Activated CD4-positive, alpha-beta T cell treated with anti-CD3 and anti-CD28 coated beads, Interleukin-2, amount 50 U/mL, for 1 hour (primary cell): ENCODE data around the gene SSBP3.

Experiments
- DNase-seq: peaks from one replicate; pipeline ENCODE4 v3.0.0-alpha.2; 2020

SSBP3 gene

GRCh38 chr1:54302951-54303843 lies 103.0 kb downstream of the SSBP3 start:
- no peak for DNase-seq

- DNase-seq, result no peak
Measured at GRCh38 chr1:54302549-54302948, 103.6 kb downstream of the SSBP3 start.

- DNase-seq, result no peak
Measured at GRCh38 chr1:54301497-54301896, 104.7 kb downstream of the SSBP3 start.

- DNase-seq, result no peak
Measured at GRCh38 chr1:54300401-54300800, 105.8 kb downstream of the SSBP3 start.

GRCh38 chr1:54299037-54299436 lies 107.2 kb downstream of the SSBP3 start:
- DNase-seq, result no peak

GRCh38 chr1:54298284-54299033 lies 107.7 kb downstream of the SSBP3 start:
- DNase-seq, result no peak

GRCh38 chr1:54297596-54298283 lies 108.5 kb downstream of the SSBP3 start:
- DNase-seq, result no peak

GRCh38 chr1:54296666-54297065 lies 109.5 kb downstream of the SSBP3 start:
- no peak for DNase-seq

- no peak for DNase-seq
Measured at GRCh38 chr1:54294887-54295286, 111.3 kb downstream of the SSBP3 start.

- no peak for DNase-seq
Measured at GRCh38 chr1:54292002-54292911, 113.9 kb downstream of the SSBP3 start.

- no peak for DNase-seq
Measured at GRCh38 chr1:54291276-54292001, 114.8 kb downstream of the SSBP3 start.

- no peak for DNase-seq
Measured at GRCh38 chr1:54290506-54291184, 115.5 kb downstream of the SSBP3 start.

- DNase-seq, result no peak
Measured at GRCh38 chr1:54289712-54290233, 116.4 kb downstream of the SSBP3 start.

- DNase-seq, result no peak
Measured at GRCh38 chr1:54287801-54288211, 118.4 kb downstream of the SSBP3 start.

GRCh38 chr1:54287176-54287650 lies 119.0 kb downstream of the SSBP3 start:
- DNase-seq, result peak; percentile 43

GRCh38 chr1:54285815-54286345 lies 120.3 kb downstream of the SSBP3 start:
- DNase-seq, result no peak

GRCh38 chr1:54284781-54285529 lies 121.2 kb downstream of the SSBP3 start:
- DNase-seq, result peak; percentile 23

GRCh38 chr1:54283635-54284385 lies 122.4 kb downstream of the SSBP3 start:
- no peak for DNase-seq
